ENCODE measurements around the gene LGI1. TPM values are rescaled to one million over a fixed set of nuclear protein-coding genes. Genes with fewer than 3 reads are reported as not detected.

Gene LGI1
- polyA plus RNA-seq, 1 donor (not counting 4 experiments of a cell fraction or from before 2014, with no cell fraction given): not detected

DNA sequence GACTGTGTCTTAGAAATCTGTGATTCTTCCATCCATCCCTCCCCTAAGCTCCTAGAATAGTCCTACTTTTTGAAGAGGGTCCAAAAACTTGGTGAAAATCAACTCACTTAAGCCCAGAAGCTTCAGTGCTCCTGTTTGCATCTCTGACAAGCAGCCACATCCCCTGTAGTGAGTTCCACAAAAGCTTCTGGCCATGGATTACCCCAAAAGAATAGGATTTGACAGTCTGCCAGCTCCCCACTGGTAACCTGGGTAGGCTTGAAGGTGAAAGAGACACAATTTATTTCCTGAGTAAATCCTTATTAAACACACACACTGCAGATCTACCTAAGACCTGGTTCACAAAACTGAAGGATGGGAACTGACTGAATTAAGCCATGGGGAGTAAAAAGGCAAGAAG, 46.5 kb downstream of the LGI1 start:
- no peaks in the 10 kb centered on the region for H3K36me3 ChIP-seq (ENCODE audit: control insufficient read depth in 2 of 2, extremely low read depth in 1 of 2, insufficient read depth in 2 of 2, low read length in 2 of 2)
- H3K9me3 ChIP-seq (ENCODE audit: control insufficient read depth, low read depth, low read length): no peaks in the 10 kb centered on the region
- no peak for FAIRE-seq

GRCh38 chr10:93806903-93807302, 49.2 kb downstream of the LGI1 start:
- Histone ChIP-seq H3K4me3 (ENCODE audit: control insufficient read depth in 2 of 3, extremely low read depth in 1 of 3, insufficient read depth in 2 of 3, low read depth in 1 of 3, low read length in 3 of 3) (no peak overlapping the region), H3K36me3 (ENCODE audit: control insufficient read depth in 2 of 2, extremely low read depth in 1 of 2, insufficient read depth in 2 of 2, low read length in 2 of 2) (no peaks in the 10 kb centered on the region), H3K27ac (ENCODE audit: control insufficient read depth, insufficient read depth, low read length) (no peak overlapping the region), H2AFZ (ENCODE audit: control insufficient read depth, low read length) (no peak overlapping the region), H3K79me2 (ENCODE audit: control insufficient read depth, insufficient read depth, low read length) (no peaks in the 10 kb centered on the region), H4K20me1 (ENCODE audit: control insufficient read depth, extremely low read depth, insufficient read depth, low read length) (no peaks in the 10 kb centered on the region), H3K9me1 (ENCODE audit: control insufficient read depth, extremely low read depth, insufficient read depth, low read length) (no peaks in the 10 kb centered on the region), H3K4me1 (ENCODE audit: control insufficient read depth, extremely low read depth, insufficient read depth, low read length) (no peaks in the 10 kb centered on the region), H3K27me3 (ENCODE audit: control insufficient read depth, extremely low read depth, insufficient read depth, low read length) (peaks cover 3% of the 10 kb centered on the region), H3K9ac (ENCODE audit: control insufficient read depth, extremely low read depth, insufficient read depth, low read length) (no peak overlapping the region), H3K4me2 (ENCODE audit: control insufficient read depth, extremely low read depth, insufficient read depth, low read depth, low read length) (no peak overlapping the region), H3K9me3 (ENCODE audit: control insufficient read depth, low read depth, low read length) (no peaks in the 10 kb centered on the region)
- dilution Hi-C loops (cut with MboI; ENCODE audit: extremely low pct_ligation_motif_present, low sequenced_read_pairs): no loop called here
- TF ChIP-seq, protein P1, sequence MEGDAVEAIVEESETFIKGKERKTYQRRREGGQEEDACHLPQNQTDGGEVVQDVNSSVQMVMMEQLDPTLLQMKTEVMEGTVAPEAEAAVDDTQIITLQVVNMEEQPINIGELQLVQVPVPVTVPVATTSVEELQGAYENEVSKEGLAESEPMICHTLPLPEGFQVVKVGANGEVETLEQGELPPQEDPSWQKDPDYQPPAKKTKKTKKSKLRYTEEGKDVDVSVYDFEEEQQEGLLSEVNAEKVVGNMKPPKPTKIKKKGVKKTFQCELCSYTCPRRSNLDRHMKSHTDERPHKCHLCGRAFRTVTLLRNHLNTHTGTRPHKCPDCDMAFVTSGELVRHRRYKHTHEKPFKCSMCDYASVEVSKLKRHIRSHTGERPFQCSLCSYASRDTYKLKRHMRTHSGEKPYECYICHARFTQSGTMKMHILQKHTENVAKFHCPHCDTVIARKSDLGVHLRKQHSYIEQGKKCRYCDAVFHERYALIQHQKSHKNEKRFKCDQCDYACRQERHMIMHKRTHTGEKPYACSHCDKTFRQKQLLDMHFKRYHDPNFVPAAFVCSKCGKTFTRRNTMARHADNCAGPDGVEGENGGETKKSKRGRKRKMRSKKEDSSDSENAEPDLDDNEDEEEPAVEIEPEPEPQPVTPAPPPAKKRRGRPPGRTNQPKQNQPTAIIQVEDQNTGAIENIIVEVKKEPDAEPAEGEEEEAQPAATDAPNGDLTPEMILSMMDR (optimal IDR thresholded peaks at IDR 0.05 in 1 of 3, IDR thresholded peaks at IDR 0.05 in 1 of 3, conservative IDR thresholded peaks at IDR 0.05 in 1 of 3; ENCODE audit: extremely low read depth in 1 of 3, insufficient read depth in 2 of 3, low read length in 3 of 3): no peak
- no peak for TF ChIP-seq EZH2 (IDR thresholded peaks at IDR 0.05; ENCODE audit: low read length)
- FAIRE-seq (no peak), DNase-seq (ENCODE audit: low read depth, low spot score) (no peak)

More for the DNA sequence above, 46.5 kb downstream of the LGI1 start:
- no peaks in the 10 kb centered on the region for H4K20me1 ChIP-seq (ENCODE audit: control insufficient read depth, extremely low read depth, insufficient read depth, low read length)
- dilution Hi-C loops (cut with MboI; ENCODE audit: extremely low pct_ligation_motif_present, low sequenced_read_pairs): no loop called here
- H3K9me1 ChIP-seq (ENCODE audit: control insufficient read depth, extremely low read depth, insufficient read depth, low read length): no peaks in the 10 kb centered on the region
- no peak for TF ChIP-seq EZH2 (IDR thresholded peaks at IDR 0.05; ENCODE audit: low read length)
- TF ChIP-seq, protein P1 (optimal IDR thresholded peaks at IDR 0.05 in 1 of 3, IDR thresholded peaks at IDR 0.05 in 1 of 3, conservative IDR thresholded peaks at IDR 0.05 in 1 of 3; ENCODE audit: extremely low read depth in 1 of 3, insufficient read depth in 2 of 3, low read length in 3 of 3): no peak
- peaks cover 3% of the 10 kb centered on the region for H3K27me3 ChIP-seq (ENCODE audit: control insufficient read depth, extremely low read depth, insufficient read depth, low read length)
- H3K27ac ChIP-seq (ENCODE audit: control insufficient read depth, insufficient read depth, low read length): no peak overlapping the region
- no peak overlapping the region for H3K4me2 ChIP-seq (ENCODE audit: control insufficient read depth, extremely low read depth, insufficient read depth, low read depth, low read length)
- DNase-seq (ENCODE audit: low read depth, low spot score): no peak
- no peak overlapping the region for H2AFZ ChIP-seq (ENCODE audit: control insufficient read depth, low read length)
- no peaks in the 10 kb centered on the region for H3K79me2 ChIP-seq (ENCODE audit: control insufficient read depth, insufficient read depth, low read length)
- no peaks in the 10 kb centered on the region for H3K4me1 ChIP-seq (ENCODE audit: control insufficient read depth, extremely low read depth, insufficient read depth, low read length)
- H3K9ac ChIP-seq (ENCODE audit: control insufficient read depth, extremely low read depth, insufficient read depth, low read length): no peak overlapping the region
- H3K4me3 ChIP-seq (ENCODE audit: control insufficient read depth in 2 of 3, extremely low read depth in 1 of 3, insufficient read depth in 2 of 3, low read depth in 1 of 3, low read length in 3 of 3): no peak overlapping the region

Data from keratinocyte (primary cell).